ENCODE measurements around the gene GPR176. TPM values are rescaled to one million over a fixed set of nuclear protein-coding genes. Genes with fewer than 3 reads are reported as not detected.
A peak's percentile ranks its signal among the peaks of the same experiment; 100 is the strongest.

Gene GPR176
- total RNA-seq, 1 experiment from 2014 or later, result 9.8 TPM

GRCh38 chr15:39804026-39804425 lies 116.0 kb downstream of the GPR176 start:
- Histone ChIP-seq H3K4me1 (peaks cover 3% of the 10 kb centered on the region; the same call in 1 of the 2 replicates), H3K4me3 (ENCODE audit: low read depth, low read length) (no peak overlapping the region), H3K36me3 (ENCODE audit: control insufficient read depth, insufficient read depth, low read length) (no peaks in the 10 kb centered on the region), H3K9me3 (no peaks in the 10 kb centered on the region), H3K27me3 (replicated peaks; ENCODE audit: control insufficient read depth, insufficient read depth, low read length) (no peaks in the 10 kb centered on the region)
- intact Hi-C loops (cut with micrococcal nuclease; ENCODE audit: unreplicated experiment), result loop anchor here (5.0 kb wide), 1 partner anchor 128 kb away; the partner anchor contains the start of gene EIF2AK4
- Mint-ChIP-seq H3K4me1 (ENCODE audit: low read depth, unreplicated experiment) (peaks cover 16% of the 10 kb centered on the region), H3K9me3 (ENCODE audit: unreplicated experiment) (no peaks in the 10 kb centered on the region), H3K27ac (ENCODE audit: unreplicated experiment) (no peak overlapping the region), H3K4me3 (ENCODE audit: unreplicated experiment) (no peak overlapping the region), H3K36me3 (ENCODE audit: insufficient read depth, unreplicated experiment) (no peaks in the 10 kb centered on the region), H3K27me3 (ENCODE audit: insufficient read depth, unreplicated experiment) (no peaks in the 10 kb centered on the region)
- no peak for DNase-seq
- BruUV-seq (replicated peaks), result no TSS peak
- ChIA-PET CTCF (no interaction called here), POLR2A (no interaction called here)
- TF ChIP-seq CTCF (IDR thresholded peaks at IDR 0.05; ENCODE audit: insufficient read depth in 1 of 2, low read depth in 1 of 2, low read length in 1 of 2, severe bottlenecking in 1 of 2, unreplicated experiment in 1 of 2), result no peak

- TF ChIP-seq CTCF (IDR thresholded peaks at IDR 0.05; ENCODE audit: insufficient read depth in 1 of 2, low read depth in 1 of 2, low read length in 1 of 2, severe bottlenecking in 1 of 2, unreplicated experiment in 1 of 2), result no peak
- DNase-seq, result no peak
- no peaks in the 10 kb centered on the region for H3K27me3 ChIP-seq (replicated peaks; ENCODE audit: control insufficient read depth, insufficient read depth, low read length)
- H3K27me3 Mint-ChIP-seq (ENCODE audit: insufficient read depth, unreplicated experiment), result no peaks in the 10 kb centered on the region
- H3K9me3 ChIP-seq, result no peaks in the 10 kb centered on the region
- no peaks in the 10 kb centered on the region for H3K36me3 Mint-ChIP-seq (ENCODE audit: insufficient read depth, unreplicated experiment)
- CTCF ChIA-PET, result interaction anchor here (0.7 kb wide), 1 partner anchor 84 kb away, joined by 3 read pairs; no protein-coding TSS in a partner anchor
- H3K4me1 Mint-ChIP-seq (ENCODE audit: low read depth, unreplicated experiment), result peaks cover 11% of the 10 kb centered on the region
- H3K4me3 Mint-ChIP-seq (ENCODE audit: unreplicated experiment), result no peak overlapping the region
- no TSS peak for BruUV-seq (replicated peaks)
- intact Hi-C loops (cut with micrococcal nuclease; ENCODE audit: unreplicated experiment), result loop anchor here (5.0 kb wide), 1 partner anchor 129 kb away; the partner anchor contains the start of gene EIF2AK4
- H3K9me3 Mint-ChIP-seq (ENCODE audit: unreplicated experiment), result no peaks in the 10 kb centered on the region
- POLR2A ChIA-PET, result no interaction called here
- H3K27ac Mint-ChIP-seq (ENCODE audit: unreplicated experiment), result no peak overlapping the region
- peaks cover 3% of the 10 kb centered on the region; the same call in 1 of the 2 replicates for H3K4me1 ChIP-seq
- H3K4me3 ChIP-seq (ENCODE audit: low read depth, low read length), result no peak overlapping the region
- H3K36me3 ChIP-seq (ENCODE audit: control insufficient read depth, insufficient read depth, low read length), result no peaks in the 10 kb centered on the region
These were observed 117.0 kb downstream of the GPR176 start for GRCh38 chr15:39803016-39803415.

GRCh38 chr15:39801641-39802309 lies 118.3 kb downstream of the GPR176 start:
- H3K4me1 ChIP-seq, result peaks cover 3% of the 10 kb centered on the region; the same call in 1 of the 2 replicates
- DNase-seq, result peak; percentile 55
- no peaks in the 10 kb centered on the region for H3K36me3 ChIP-seq (ENCODE audit: control insufficient read depth, insufficient read depth, low read length)
- H3K4me3 Mint-ChIP-seq (ENCODE audit: unreplicated experiment), result no peak overlapping the region
- intact Hi-C loops (cut with micrococcal nuclease; ENCODE audit: unreplicated experiment), result loop anchor here (1.0 to 5.0 kb wide), 2 partner anchors 74 to 131 kb away; partner anchors contain the start of gene EIF2AK4
- no peaks in the 10 kb centered on the region for H3K9me3 Mint-ChIP-seq (ENCODE audit: unreplicated experiment)
- ChIA-PET CTCF (interaction anchor here (0.7 kb wide), 1 partner anchor 73 kb away, joined by 3 read pairs; no protein-coding TSS in a partner anchor), POLR2A (no interaction called here)
- no peak overlapping the region for H3K4me3 ChIP-seq (ENCODE audit: low read depth, low read length)
- TF ChIP-seq CTCF (IDR thresholded peaks at IDR 0.05; ENCODE audit: insufficient read depth in 1 of 2, low read depth in 1 of 2, low read length in 1 of 2, severe bottlenecking in 1 of 2, unreplicated experiment in 1 of 2), result peak; percentile 44 to 60
- H3K27me3 Mint-ChIP-seq (ENCODE audit: insufficient read depth, unreplicated experiment), result no peaks in the 10 kb centered on the region
- H3K36me3 Mint-ChIP-seq (ENCODE audit: insufficient read depth, unreplicated experiment), result no peaks in the 10 kb centered on the region
- no peaks in the 10 kb centered on the region for H3K9me3 ChIP-seq
- no peak overlapping the region for H3K27ac Mint-ChIP-seq (ENCODE audit: unreplicated experiment)
- no peaks in the 10 kb centered on the region for H3K27me3 ChIP-seq (replicated peaks; ENCODE audit: control insufficient read depth, insufficient read depth, low read length)
- BruUV-seq (replicated peaks), result no TSS peak
- peaks cover 8% of the 10 kb centered on the region for H3K4me1 Mint-ChIP-seq (ENCODE audit: low read depth, unreplicated experiment)
